ENCODE results near the gene CDY2A.
"Not testable (repeated sequence)": the region's sequence is repeated elsewhere in the genome, so short reads cannot be mapped to it uniquely, and the experiment has no call there.

CDY2A gene

GRCh38 chrY:18073464-18073863, 47.9 kb downstream of the CDY2A start:
- H4K91ac ChIP-seq (ENCODE audit: low read depth, low read length, poor library complexity); H2BK120ac ChIP-seq (ENCODE audit: low read depth, low read length); H3K23ac ChIP-seq (ENCODE audit: low read depth, low read length, poor library complexity); H3K4me1 ChIP-seq (ENCODE audit: control insufficient read depth in 2 of 2, insufficient read depth in 1 of 2, low read depth in 1 of 2, low read length in 2 of 2); H3K4ac ChIP-seq (ENCODE audit: low read length); H3K9ac ChIP-seq (ENCODE audit: low read depth, low read length, poor library complexity); H3K4me2 ChIP-seq (ENCODE audit: insufficient read depth, low read length, poor library complexity, severe bottlenecking); H2AFZ ChIP-seq (ENCODE audit: low read length); H2BK5ac ChIP-seq (ENCODE audit: low read length); H3K9me3 ChIP-seq (replicated peaks in 1 of 2; ENCODE audit: control insufficient read depth in 2 of 2, insufficient read depth in 1 of 2, low read depth in 1 of 2, low read length in 2 of 2); H3K4me3 ChIP-seq (ENCODE audit: low read length in 2 of 2); H3K14ac ChIP-seq (ENCODE audit: low read length); H2AK5ac ChIP-seq (ENCODE audit: low read depth, low read length); H3K27ac ChIP-seq (replicated peaks; ENCODE audit: low read length); H2BK12ac ChIP-seq (ENCODE audit: low read length); H3K36me3 ChIP-seq (replicated peaks in 1 of 2; ENCODE audit: control insufficient read depth in 2 of 2, insufficient read depth in 2 of 2, low read length in 2 of 2); H2BK15ac ChIP-seq (ENCODE audit: low read length); H3K27me3 ChIP-seq (ENCODE audit: control insufficient read depth in 3 of 3, insufficient read depth in 3 of 3, low read depth in 1 of 3, low read length in 3 of 3); H3K18ac ChIP-seq (ENCODE audit: low read length); H4K8ac ChIP-seq (ENCODE audit: low read depth, low read length); DNase-seq (ENCODE audit: low spot score); H3K79me1 ChIP-seq (ENCODE audit: low read depth, low read length): not testable (repeated sequence)
- WGBS, 2 donors (ENCODE audit: extremely low coverage in 2 of 2, insufficient read length in 2 of 2, insufficient replicate concordance in 1 of 2), result no CpG with 5 or more reads among the region's 12 CpGs

Data from neuronal stem cell (in vitro differentiated cells).